WI38 (cell line): ENCODE results near the gene SLC12A5.

Source experiments
- H3K4me3 ChIP-seq: 2 replicates; pipeline ENCODE4 v1.5.1; 2011; ENCODE audit warnings: low read depth, mild to moderate bottlenecking, control low read depth, low read length
- CTCF ChIP-seq: IDR thresholded peaks from 2 replicates; pipeline ENCODE4 v1.5.1; 2012; ENCODE audit warnings: low read depth, mild to moderate bottlenecking, control low read depth, low read length

The SLC12A5 gene

GRCh38 chr20:46036370-46036769 lies 7.4 kb downstream of the SLC12A5 start:
- no peak overlapping the region for H3K4me3 ChIP-seq
- TF ChIP-seq CTCF: no peak

GRCh38 chr20:46037036-46037435 lies 8.0 kb downstream of the SLC12A5 start:
- H3K4me3 ChIP-seq: no peak overlapping the region
- TF ChIP-seq CTCF: no peak

GRCh38 chr20:46040902-46041535 lies 12.0 kb downstream of the SLC12A5 start:
- TF ChIP-seq CTCF: no peak
- no peak overlapping the region for H3K4me3 ChIP-seq

GRCh38 chr20:46043556-46043955 lies 14.5 kb downstream of the SLC12A5 start:
- H3K4me3 ChIP-seq: no peak overlapping the region
- no peak for TF ChIP-seq CTCF

GRCh38 chr20:46044896-46045295 lies 15.9 kb downstream of the SLC12A5 start:
- H3K4me3 ChIP-seq: no peak overlapping the region
- TF ChIP-seq CTCF: no peak

- H3K4me3 ChIP-seq: no peak overlapping the region
Measured at GRCh38 chr20:46046588-46047310, 17.7 kb downstream of the SLC12A5 start.

More at GRCh38 chr20:46046588-46047310, 17.7 kb downstream of the SLC12A5 start:
- no peak for TF ChIP-seq CTCF
